OCI-LY1 (cell line): ENCODE results near the gene CRYBG2.

Experiments used
- H2AFZ ChIP-seq: fragments of 200-600 bp; sonication (generic), shearing (Covaris generic); 2 replicates; pipeline ENCODE4 v1.6.0; 2014; ENCODE audit warnings: antibody characterized with exemption, mild to moderate bottlenecking, low read length
- H3F3A ChIP-seq: fragments of 200-600 bp; sonication (generic), shearing (Covaris generic); 2 replicates; pipeline ENCODE4 v1.6.0; 2014; ENCODE audit warnings: mild to moderate bottlenecking, antibody characterized with exemption, low read length, moderate library complexity; ENCODE audit not compliant: insufficient read depth
- H3K27ac ChIP-seq: fragments of 200-600 bp; sonication (generic); 2 replicates; pipeline ENCODE4 v1.5.1; 2014; ENCODE audit warnings: low read length, mixed run types, mild to moderate bottlenecking, low read depth; ENCODE audit not compliant: poor library complexity, severe bottlenecking
- H3K27me3 ChIP-seq: fragments of 200-600 bp; sonication (generic); 2 replicates; pipeline ENCODE4 v1.6.0; 2014; ENCODE audit warnings: antibody characterized with exemption, mild to moderate bottlenecking, low read length, moderate library complexity; ENCODE audit not compliant: insufficient read depth
- H3K36me3 ChIP-seq: fragments of 200-600 bp; sonication (generic); 2 replicates; pipeline ENCODE4 v1.6.1; 2014; ENCODE audit warnings: mild to moderate bottlenecking, antibody characterized with exemption, low read length, moderate library complexity, mixed read lengths; ENCODE audit not compliant: insufficient read depth
- H3K4me1 ChIP-seq: fragments of 200-600 bp; sonication (generic); 2 replicates; pipeline ENCODE4 v1.5.1; 2014; ENCODE audit warnings: mild to moderate bottlenecking, low read length, moderate library complexity; ENCODE audit not compliant: insufficient read depth, severe bottlenecking
- H3K4me2 ChIP-seq: fragments of 200-600 bp; sonication (generic), shearing (Covaris generic); 2 replicates; pipeline ENCODE4 v1.6.1; 2014; ENCODE audit warnings: low read length
- H3K4me3 ChIP-seq: fragments of 200-600 bp; sonication (generic); 2 replicates; pipeline ENCODE4 v1.5.1; 2014; ENCODE audit warnings: low read length, low read depth, mild to moderate bottlenecking, mixed read lengths; ENCODE audit not compliant: poor library complexity, severe bottlenecking
- H3K79me2 ChIP-seq: fragments of 200-600 bp; shearing (Covaris generic); 2 replicates; pipeline ENCODE4 v1.6.1; 2016; ENCODE audit warnings: mixed run types, low read length, mixed read lengths; ENCODE audit not compliant: insufficient read depth
- H3K9ac ChIP-seq: fragments of 200-600 bp; sonication (generic), shearing (Covaris generic); 2 replicates; pipeline ENCODE4 v1.6.1; 2014; ENCODE audit warnings: mild to moderate bottlenecking, low read length, mixed read lengths
- H3K9me2 ChIP-seq: fragments of 200-600 bp; sonication (generic), shearing (Covaris generic); 2 replicates; pipeline ENCODE4 v1.6.1; 2014; ENCODE audit warnings: low read depth, mild to moderate bottlenecking, low read length, mixed read lengths
- H3K9me3 ChIP-seq: fragments of 200-600 bp; shearing (Covaris generic); 2 replicates; pipeline ENCODE4 v1.6.1; 2014; ENCODE audit warnings: low read length, mixed read lengths
- H4K20me1 ChIP-seq: fragments of 200-600 bp; sonication (generic), shearing (Covaris generic); 2 replicates; pipeline ENCODE4 v1.6.0; 2016; ENCODE audit warnings: mild to moderate bottlenecking, low read length; ENCODE audit not compliant: insufficient read depth
- EZH2 ChIP-seq: fragments of 200-600 bp; sonication (generic), shearing (Covaris generic); IDR thresholded peaks from 2 replicates; pipeline ENCODE4 v1.8.0; 2017; ENCODE audit warnings: borderline replicate concordance, mixed run types, mild to moderate bottlenecking, antibody characterized with exemption, low read length, moderate library complexity, mixed read lengths
- TF ChIP-seq, protein P1 (sequence below): fragments of 200-600 bp; sonication (generic), shearing (Covaris generic); IDR thresholded peaks from 2 replicates; pipeline ENCODE4 v1.5.1; 2017; ENCODE audit warnings: mild to moderate bottlenecking, antibody characterized with exemption, low read length, moderate library complexity, mixed read lengths

The CRYBG2 gene

DNA sequence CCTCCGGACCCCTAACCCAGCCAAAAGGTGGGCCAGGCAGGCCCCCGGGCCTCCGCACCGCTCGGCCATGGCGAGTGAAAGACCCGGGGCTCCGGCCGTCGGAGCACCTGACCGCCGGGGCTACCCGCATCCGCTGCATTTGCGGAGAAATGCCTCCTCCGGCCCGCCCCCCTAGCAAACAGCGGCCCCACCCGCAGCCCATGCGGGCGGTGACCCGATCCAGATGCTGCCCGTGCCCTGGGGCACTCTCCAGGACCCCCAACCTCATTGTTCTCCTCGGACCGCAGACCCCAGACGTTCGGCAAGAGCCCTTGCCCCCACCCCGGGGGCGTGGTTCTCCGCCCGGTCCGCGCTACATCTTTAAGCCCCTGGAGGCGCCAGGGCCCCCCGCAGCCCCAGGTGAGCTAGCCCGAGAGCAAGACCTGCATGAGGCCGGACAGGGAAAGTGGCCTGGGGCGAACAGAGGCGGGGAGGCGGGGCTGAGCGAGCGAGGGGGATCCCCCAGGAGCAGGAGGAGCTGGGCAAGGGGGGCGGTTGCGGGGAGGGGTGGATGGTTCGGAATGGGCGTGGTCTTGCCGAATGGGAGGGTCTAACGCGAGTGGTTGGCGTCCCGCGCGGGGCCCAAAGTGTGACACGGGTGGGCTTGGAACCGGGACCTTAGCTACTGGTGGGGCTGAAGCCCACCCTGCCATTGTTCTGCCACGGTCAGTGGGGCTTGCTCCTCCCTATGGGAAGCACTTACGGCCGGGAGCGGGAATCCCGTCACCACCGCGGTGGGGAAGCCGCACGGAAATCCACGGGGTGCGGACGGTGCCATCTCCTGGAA is 6.3 kb upstream of the CRYBG2 start:
- Histone ChIP-seq H3K4me2 (peak overlapping the region; percentile 68), H3K36me3 (no peaks in the 10 kb centered on the region), H3K79me2 (no peaks in the 10 kb centered on the region), H3K9me2 (no peaks in the 10 kb centered on the region), H4K20me1 (no peaks in the 10 kb centered on the region), H3K9ac (no peak overlapping the region), H3K27ac (no peak overlapping the region), H2AFZ (no peak overlapping the region), H3F3A (no peaks in the 10 kb centered on the region), H3K9me3 (no peaks in the 10 kb centered on the region), H3K4me1 (peaks cover 11% of the 10 kb centered on the region), H3K27me3 (peaks cover 11% of the 10 kb centered on the region), H3K4me3 (peak overlapping the region; percentile 47)
- TF ChIP-seq EZH2 = 0 out of 2 replicates have a peak, but pooled peaks have one; percentile 66
- TF ChIP-seq, protein P1, sequence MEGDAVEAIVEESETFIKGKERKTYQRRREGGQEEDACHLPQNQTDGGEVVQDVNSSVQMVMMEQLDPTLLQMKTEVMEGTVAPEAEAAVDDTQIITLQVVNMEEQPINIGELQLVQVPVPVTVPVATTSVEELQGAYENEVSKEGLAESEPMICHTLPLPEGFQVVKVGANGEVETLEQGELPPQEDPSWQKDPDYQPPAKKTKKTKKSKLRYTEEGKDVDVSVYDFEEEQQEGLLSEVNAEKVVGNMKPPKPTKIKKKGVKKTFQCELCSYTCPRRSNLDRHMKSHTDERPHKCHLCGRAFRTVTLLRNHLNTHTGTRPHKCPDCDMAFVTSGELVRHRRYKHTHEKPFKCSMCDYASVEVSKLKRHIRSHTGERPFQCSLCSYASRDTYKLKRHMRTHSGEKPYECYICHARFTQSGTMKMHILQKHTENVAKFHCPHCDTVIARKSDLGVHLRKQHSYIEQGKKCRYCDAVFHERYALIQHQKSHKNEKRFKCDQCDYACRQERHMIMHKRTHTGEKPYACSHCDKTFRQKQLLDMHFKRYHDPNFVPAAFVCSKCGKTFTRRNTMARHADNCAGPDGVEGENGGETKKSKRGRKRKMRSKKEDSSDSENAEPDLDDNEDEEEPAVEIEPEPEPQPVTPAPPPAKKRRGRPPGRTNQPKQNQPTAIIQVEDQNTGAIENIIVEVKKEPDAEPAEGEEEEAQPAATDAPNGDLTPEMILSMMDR = no peak

DNA sequence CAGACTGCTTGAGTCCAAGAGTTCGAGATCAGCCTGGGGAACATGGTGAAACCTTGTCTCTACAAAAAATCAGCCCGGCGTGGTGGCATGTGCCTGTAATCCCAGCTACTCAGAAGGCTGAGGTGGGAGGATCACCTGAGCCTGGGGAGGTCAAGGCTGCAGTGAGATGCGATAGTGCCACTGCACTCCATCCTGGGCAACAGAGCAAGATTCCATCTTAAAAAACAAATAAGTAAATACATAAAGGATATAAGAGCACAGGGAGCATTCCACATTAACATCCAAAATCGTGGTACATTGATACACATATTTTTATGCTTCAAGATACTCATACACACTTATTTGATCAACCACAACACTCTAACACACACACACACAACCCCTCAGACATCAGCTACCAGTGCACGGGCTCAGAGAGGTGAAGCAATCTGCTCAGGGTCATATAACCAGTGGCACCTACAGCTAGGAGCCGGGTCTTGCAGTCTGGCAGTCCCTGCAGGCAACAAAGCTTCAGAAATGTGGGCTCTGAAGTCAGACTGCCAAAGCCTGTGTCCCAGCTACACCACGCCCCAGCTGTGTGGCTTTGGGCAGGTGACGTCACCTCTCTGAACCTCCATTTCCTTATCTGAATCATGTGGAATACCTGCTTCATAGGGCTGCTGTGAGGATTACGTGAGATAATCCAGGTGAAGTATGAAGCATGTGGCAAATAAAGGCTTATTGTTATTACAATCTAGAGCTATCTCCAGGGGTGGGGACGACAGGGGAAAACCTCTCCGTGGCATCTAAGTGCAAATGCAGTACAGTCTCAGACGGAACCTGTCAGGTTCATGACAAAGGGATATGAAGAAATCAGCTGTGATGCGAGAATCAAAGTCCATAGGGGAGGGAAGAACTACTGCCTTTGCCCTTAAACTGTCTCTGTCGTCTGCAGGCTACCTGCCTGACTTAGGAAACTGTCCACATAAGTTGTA is 4.8 kb upstream of the CRYBG2 start:
- H3K9me2 ChIP-seq = no peaks in the 10 kb centered on the region
- no peak overlapping the region for H3K27ac ChIP-seq
- H3K9me3 ChIP-seq = no peaks in the 10 kb centered on the region
- H3K9ac ChIP-seq = no peak overlapping the region
- peaks cover 11% of the 10 kb centered on the region for H3K4me1 ChIP-seq
- no peak overlapping the region for H2AFZ ChIP-seq
- no peaks in the 10 kb centered on the region for H3K36me3 ChIP-seq
- H3K27me3 ChIP-seq = peaks cover 6% of the 10 kb centered on the region
- H3F3A ChIP-seq = no peaks in the 10 kb centered on the region
- TF ChIP-seq, protein P1 = no peak
- no peak for TF ChIP-seq EZH2
- no peak overlapping the region for H3K4me2 ChIP-seq
- no peaks in the 10 kb centered on the region for H3K79me2 ChIP-seq
- no peaks in the 10 kb centered on the region for H4K20me1 ChIP-seq
- no peak overlapping the region for H3K4me3 ChIP-seq

DNA sequence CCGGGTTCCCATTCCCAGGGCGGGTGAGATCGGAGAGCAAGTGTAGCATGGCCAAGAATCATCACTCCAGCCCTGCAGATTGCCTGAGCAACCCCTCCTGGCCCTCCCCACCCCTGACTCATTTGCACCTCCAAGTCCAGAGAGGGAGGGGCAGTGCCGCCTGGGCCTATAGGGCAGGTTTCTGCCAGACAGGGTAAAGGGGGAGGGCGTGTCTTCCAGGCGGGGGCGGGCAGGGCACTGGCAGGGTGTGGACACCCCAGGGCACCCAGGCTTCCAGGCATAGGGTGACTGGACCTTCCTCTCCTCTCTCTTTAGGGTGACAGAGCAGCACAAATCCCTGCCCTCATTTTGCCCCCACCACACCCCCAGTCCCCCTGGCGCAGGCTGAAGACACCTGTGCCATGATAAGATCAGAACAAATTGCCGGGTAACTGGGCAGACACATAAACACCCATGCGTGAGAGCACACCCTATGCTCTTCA is 3.2 kb upstream of the CRYBG2 start:
- no peak overlapping the region for H3K27ac ChIP-seq
- no peak overlapping the region for H2AFZ ChIP-seq
- TF ChIP-seq EZH2 = no peak
- TF ChIP-seq, protein P1 = no peak
- no peak overlapping the region for H3K4me3 ChIP-seq
- H3K79me2 ChIP-seq = no peaks in the 10 kb centered on the region
- no peak overlapping the region for H3K9ac ChIP-seq
- no peaks in the 10 kb centered on the region for H3F3A ChIP-seq
- H3K9me2 ChIP-seq = no peaks in the 10 kb centered on the region
- no peaks in the 10 kb centered on the region for H3K9me3 ChIP-seq
- H3K4me2 ChIP-seq = no peak overlapping the region
- H3K4me1 ChIP-seq = peaks cover 11% of the 10 kb centered on the region
- H3K36me3 ChIP-seq = no peaks in the 10 kb centered on the region
- H3K27me3 ChIP-seq = peaks cover 6% of the 10 kb centered on the region
- H4K20me1 ChIP-seq = no peaks in the 10 kb centered on the region
